GM23248 (cell line): Measurements from ENCODE around the gene PHF12. TPM values are rescaled to one million over a fixed set of nuclear protein-coding genes. Genes with fewer than 3 reads are reported as not detected.
"Not testable (repeated sequence)": the region's sequence is repeated elsewhere in the genome, so short reads cannot be mapped to it uniquely, and the experiment has no call there.

Source experiments
- DNase-seq: peaks from one replicate; pipeline ENCODE4 v3.0.0-alpha.2; 2015
- H2AFZ ChIP-seq: fragments of 200-600 bp; sonication (generic); 2 replicates; pipeline ENCODE4 v1.6.1; 2016; ENCODE audit warnings: antibody characterized with exemption
- H3F3A ChIP-seq: fragments of 200-600 bp; sonication (generic); 2 replicates; pipeline ENCODE4 v1.6.1; 2016; ENCODE audit warnings: mild to moderate bottlenecking, antibody characterized with exemption, mixed run types; ENCODE audit not compliant: insufficient read depth
- H3K27ac ChIP-seq: fragments of 200-600 bp; sonication (generic); 2 replicates; pipeline ENCODE4 v1.5.1; 2016; ENCODE audit warnings: mild to moderate bottlenecking
- H3K27me3 ChIP-seq: fragments of 200-600 bp; sonication (generic); replicated peaks from 2 replicates; pipeline ENCODE4 v1.6.1; 2016; ENCODE audit warnings: mild to moderate bottlenecking; ENCODE audit not compliant: insufficient read depth
- H3K36me3 ChIP-seq: fragments of 200-600 bp; sonication (generic); 2 replicates; pipeline ENCODE4 v1.6.1; 2016; ENCODE audit warnings: low read depth, mild to moderate bottlenecking
- H3K4me1 ChIP-seq: fragments of 200-600 bp; sonication (generic); 2 replicates; pipeline ENCODE4 v1.6.1; 2016; ENCODE audit warnings: mild to moderate bottlenecking; ENCODE audit not compliant: insufficient read depth
- H3K4me2 ChIP-seq: fragments of 200-600 bp; sonication (generic); one replicate; pipeline ENCODE4 v1.6.1; 2016; ENCODE audit warnings: mild to moderate bottlenecking; ENCODE audit not compliant: unreplicated experiment
- H3K4me3 ChIP-seq: fragments of 200-600 bp; sonication (generic); 2 replicates; pipeline ENCODE4 v1.5.1; 2016; ENCODE audit warnings: mild to moderate bottlenecking
- H3K79me2 ChIP-seq: fragments of 200-600 bp; sonication (generic); 2 replicates; pipeline ENCODE4 v1.6.1; 2016; ENCODE audit warnings: mild to moderate bottlenecking; ENCODE audit not compliant: insufficient read depth
- H3K9ac ChIP-seq: fragments of 200-600 bp; sonication (generic); 2 replicates; pipeline ENCODE4 v1.6.1; 2016; ENCODE audit warnings: mild to moderate bottlenecking
- H3K9me2 ChIP-seq: fragments of 200-600 bp; sonication (generic); 2 replicates; pipeline ENCODE4 v1.6.1; 2016; ENCODE audit warnings: mixed run types, mild to moderate bottlenecking, moderate library complexity; ENCODE audit not compliant: insufficient read depth
- H3K9me3 ChIP-seq: fragments of 200-600 bp; sonication (generic); one replicate; pipeline ENCODE4 v1.6.1; 2017; ENCODE audit warnings: low read depth
- H4K20me1 ChIP-seq: fragments of 200-600 bp; sonication (generic); 2 replicates; pipeline ENCODE4 v1.6.0; 2016; ENCODE audit not compliant: insufficient read depth
- EZH2 ChIP-seq: fragments of 200-600 bp; sonication (generic); IDR thresholded peaks from 2 replicates; pipeline ENCODE4 v1.6.1; 2018; ENCODE audit warnings: antibody characterized with exemption, mild to moderate bottlenecking; ENCODE audit not compliant: insufficient read depth, poor library complexity, severe bottlenecking
- EZH2phosphoT487 ChIP-seq: fragments of 200-600 bp; sonication (generic); IDR thresholded peaks from 2 replicates; pipeline ENCODE4 v1.6.1; 2018; ENCODE audit warnings: antibody characterized with exemption, moderate library complexity, mild to moderate bottlenecking, low read depth; ENCODE audit not compliant: insufficient read depth
- WGBS, 2 experiments: methylation state at CpG; one replicate each; pipeline ENCODE4 v1.1.6; 2015 to 2017; ENCODE audit warnings: low lambda C conversion rate in 2 of 2, low coverage in 1 of 2; ENCODE audit errors: missing lambda C conversion rate in 2 of 2; 5-methylcytosine and 5-hydroxymethylcytosine counted together
- in situ Hi-C: fragments of 300-500 bp; cut with MboI; formaldehyde crosslinking; loops from 2 replicates; pipeline ENCODE4 v1.15.0; 2020
- polyA plus RNA-seq: library from polyadenylated mRNA; unstranded; fragments of >200 nt; fragmentation: Nextera tagmentation; extraction: Ambion mirVana; gene quantifications from 2 replicates; pipeline ENCODE4 v1.2.1, GENCODE V29; 2016
- total RNA-seq: library from RNA; depleted of rRNA; stranded (reverse); fragments of >200 nt; shearing (Covaris generic); gene quantifications from 2 replicates; pipeline ENCODE4 v1.2.3, GENCODE V29; 2014

Gene PHF12
- total and polyA plus RNA-seq, 2 experiments from 2014 or later: 6.1 to 27.7 TPM

- Histone ChIP-seq H3K36me3 (no peaks in the 10 kb centered on the region), H3K79me2 (peaks cover 100% of the 10 kb centered on the region), H3F3A (peaks cover 18% of the 10 kb centered on the region), H3K4me2 (peak overlapping the region; percentile 12), H3K4me3 (no peak overlapping the region), H3K9me3 (no peaks in the 10 kb centered on the region), H3K9ac (no peak overlapping the region), H3K27me3 (no peaks in the 10 kb centered on the region), H3K9me2 (no peaks in the 10 kb centered on the region), H2AFZ (no peak overlapping the region), H3K4me1 (peaks cover 30% of the 10 kb centered on the region), H4K20me1 (peaks cover 19% of the 10 kb centered on the region), H3K27ac (peak overlapping the region; percentile 55)
- peak; percentile 85 for DNase-seq
- TF ChIP-seq EZH2 (no peak), EZH2phosphoT487 (no peak)
- in situ Hi-C loops: no loop called here
- WGBS, 2 experiments: 32 to 35% methylated on average over 5 of the region's 5 CpGs
These were observed 14.1 kb downstream of the PHF12 start for GRCh38 chr17:28937044-28937729.

GRCh38 chr17:28935744-28936460 lies 15.4 kb downstream of the PHF12 start:
- H2AFZ ChIP-seq: no peak overlapping the region
- 97% methylated on average over 8 of the region's 8 CpGs for WGBS, 2 experiments
- peaks cover 30% of the 10 kb centered on the region for H3K4me1 ChIP-seq
- no peaks in the 10 kb centered on the region for H3K27me3 ChIP-seq
- no peak for DNase-seq
- no peak overlapping the region for H3K27ac ChIP-seq
- no peaks in the 10 kb centered on the region for H3K9me3 ChIP-seq
- no peaks in the 10 kb centered on the region for H3K9me2 ChIP-seq
- H3K79me2 ChIP-seq: peaks cover 100% of the 10 kb centered on the region
- peaks cover 18% of the 10 kb centered on the region for H3F3A ChIP-seq
- H3K4me3 ChIP-seq: no peak overlapping the region
- in situ Hi-C loops: no loop called here
- H4K20me1 ChIP-seq: peaks cover 19% of the 10 kb centered on the region
- H3K9ac ChIP-seq: no peak overlapping the region
- H3K4me2 ChIP-seq: no peak overlapping the region
- no peaks in the 10 kb centered on the region for H3K36me3 ChIP-seq
- no peak for TF ChIP-seq EZH2
- TF ChIP-seq EZH2phosphoT487: no peak

GRCh38 chr17:28934508-28934907 lies 16.8 kb downstream of the PHF12 start:
- H3K27me3 ChIP-seq, DNase-seq, H3K36me3 ChIP-seq, H3K4me2 ChIP-seq, H3K9me3 ChIP-seq, H2AFZ ChIP-seq, in situ Hi-C loops, H3K9me2 ChIP-seq, H3K9ac ChIP-seq, H3K4me3 ChIP-seq, H3K27ac ChIP-seq: not testable (repeated sequence)
- H3K4me1 ChIP-seq: peaks cover 30% of the 10 kb centered on the region
- peaks cover 18% of the 10 kb centered on the region for H4K20me1 ChIP-seq
- H3F3A ChIP-seq: peaks cover 18% of the 10 kb centered on the region
- WGBS, 2 experiments: 86 to 92% methylated on average over 8 of the region's 8 CpGs
- peaks cover 100% of the 10 kb centered on the region for H3K79me2 ChIP-seq

- no peak for TF ChIP-seq EZH2
- TF ChIP-seq EZH2phosphoT487: no peak
- Histone ChIP-seq H3K4me3 (no peak overlapping the region), H2AFZ (no peak overlapping the region), H3K79me2 (peaks cover 97% of the 10 kb centered on the region), H3K27ac (no peak overlapping the region), H3K36me3 (peaks cover 5% of the 10 kb centered on the region; the same call in 1 of the 2 replicates), H3F3A (peaks cover 26% of the 10 kb centered on the region), H4K20me1 (peaks cover 14% of the 10 kb centered on the region; the same call in 1 of the 2 replicates), H3K4me2 (no peak overlapping the region), H3K27me3 (no peaks in the 10 kb centered on the region), H3K9me2 (no peaks in the 10 kb centered on the region), H3K9me3 (no peaks in the 10 kb centered on the region), H3K9ac (no peak overlapping the region), H3K4me1 (peaks cover 19% of the 10 kb centered on the region)
- in situ Hi-C loops: no loop called here
- no peak for DNase-seq
- 98 to 100% methylated on average over 2 of the region's 2 CpGs for WGBS, 2 experiments
These were observed 21.5 kb downstream of the PHF12 start for GRCh38 chr17:28929787-28930186.
